A549 (cell line): Measurements from ENCODE around the gene DIAPH2. TPM values are rescaled to one million over a fixed set of nuclear protein-coding genes. Genes with fewer than 3 reads are reported as not detected.

Experiments
- ATAC-seq, 2 experiments: fragments of 200-7000 bp in 1 of 2; fragments of >200 bp in 1 of 2; cut with Nextera tagmentation in 1 of 2; cut with Tn5 transposase in 1 of 2; 3 replicates each; pipeline versions ENCODE4 v1.8.0 to v1.9.1; 2018 to 2020; ENCODE audit warnings: mild to moderate bottlenecking in 1 of 2, moderate library complexity in 1 of 2
- CTCF ChIA-PET: fragments of 300-600 bp; sonication (Branson Sonifier 250); formaldehyde crosslinking; extraction: SDS; loops from one replicate; lab custom pipeline; 2021; ENCODE audit warnings: antibody characterized with exemption, inconsistent platforms; lab: Yijun Ruan, JAX
- POLR2A ChIA-PET: fragments of 350-600 bp; formaldehyde crosslinking; extraction: SDS; loops from one replicate; lab custom pipeline; 2021; ENCODE audit warnings: antibody characterized with exemption, inconsistent platforms; lab: Yijun Ruan, JAX
- DNase-seq, 2 experiments: peaks; one replicate each; pipeline versions ENCODE4 v3.0.0 to v3.0.0-alpha.2; 2011 to 2016; ENCODE audit warnings: low read depth in 1 of 2, low spot score in 1 of 2
- FAIRE-seq: peaks from 2 replicates; lab custom pipeline; 2011; peaks lifted over from hg19 to GRCh38; lab: Jason Lieb, UNC
- H3K27ac ChIP-seq, 2 experiments: fragments of >200 bp; sonication (Bioruptor Twin); formaldehyde crosslinking; 3 replicates each; pipeline ENCODE4 v1.5.1; 2016 to 2017
- H3K4me1 ChIP-seq: fragments of >200 bp; sonication (Bioruptor Twin); formaldehyde crosslinking; 3 replicates; pipeline ENCODE4 v1.6.1; 2016
- H3K4me2 ChIP-seq: fragments of >200 bp; sonication (Bioruptor Twin); formaldehyde crosslinking; 3 replicates; pipeline ENCODE4 v1.6.1; 2016
- H3K4me3 ChIP-seq: fragments of >200 bp; sonication (Bioruptor Twin); formaldehyde crosslinking; 3 replicates; pipeline ENCODE4 v1.5.1; 2016
- H3K9me3 ChIP-seq: fragments of >200 bp; sonication (Bioruptor Twin); formaldehyde crosslinking; 3 replicates; pipeline ENCODE4 v1.6.1; 2016
- BHLHE40 ChIP-seq: IDR thresholded peaks from 2 replicates; pipeline ENCODE4 v1.6.1; 2012; ENCODE audit warnings: low read depth, low read length, inconsistent platforms
- CBX8 ChIP-seq: fragments of 200-600 bp; sonication (generic); IDR thresholded peaks from 2 replicates; pipeline ENCODE4 v1.6.1; 2016
- CHD2 ChIP-seq: fragments of 150-350 bp; IDR thresholded peaks from 2 replicates; pipeline ENCODE4 v1.6.1; 2014; ENCODE audit warnings: low read length; ENCODE audit not compliant: partially characterized antibody
- CHD4 ChIP-seq: fragments of 200-600 bp; sonication (generic); IDR thresholded peaks from 2 replicates; pipeline ENCODE4 v1.6.1; 2016; ENCODE audit warnings: antibody characterized with exemption, mild to moderate bottlenecking, borderline replicate concordance
- CTCF ChIP-seq: fragments of >200 bp; sonication (Bioruptor Twin); formaldehyde crosslinking; IDR thresholded peaks from 3 replicates; pipeline ENCODE4 v1.5.1; 2016
- E2F6 ChIP-seq: IDR thresholded peaks from 2 replicates; pipeline ENCODE4 v1.6.1; 2012; ENCODE audit warnings: low read depth, borderline replicate concordance
- ESRRA ChIP-seq: fragments of 150-350 bp; IDR thresholded peaks from 2 replicates; pipeline ENCODE4 v1.6.1; 2014; ENCODE audit warnings: mild to moderate bottlenecking, low read length, borderline replicate concordance
- FOSB ChIP-seq: fragments of 250-450 bp; sonication (Bioruptor Pico); IDR thresholded peaks from 2 replicates; pipeline ENCODE4 v1.5.0; 2020; ENCODE audit warnings: mild to moderate bottlenecking, moderate library complexity
- FOXS1 ChIP-seq: fragments of 250-450 bp; sonication (Bioruptor Pico); IDR thresholded peaks from 2 replicates; pipeline ENCODE4 v1.5.0; 2020; ENCODE audit warnings: mild to moderate bottlenecking, moderate library complexity
- GATA3 ChIP-seq: IDR thresholded peaks from 2 replicates; pipeline ENCODE4 v1.6.1; 2012; ENCODE audit warnings: borderline replicate concordance
- HEYL ChIP-seq: fragments of 250-450 bp; sonication (Bioruptor Pico); IDR thresholded peaks from 2 replicates; pipeline ENCODE4 v1.8.0; 2021; ENCODE audit warnings: mild to moderate bottlenecking, moderate library complexity
- HOXA7 ChIP-seq: fragments of 250-450 bp; sonication (Bioruptor Pico); IDR thresholded peaks from 2 replicates; pipeline ENCODE4 v1.5.0; 2020; ENCODE audit warnings: mild to moderate bottlenecking, moderate library complexity
- HOXB13 ChIP-seq: fragments of 250-450 bp; sonication (Bioruptor Pico); IDR thresholded peaks from 2 replicates; pipeline ENCODE4 v1.5.0; 2020; ENCODE audit warnings: low read depth, mild to moderate bottlenecking, moderate library complexity
- KDM1A ChIP-seq: fragments of 200-600 bp; sonication (generic); IDR thresholded peaks from 2 replicates; pipeline ENCODE4 v1.6.1; 2016; ENCODE audit warnings: low read depth, mild to moderate bottlenecking
- KDM5A ChIP-seq: fragments of 200-600 bp; sonication (generic); IDR thresholded peaks from 2 replicates; pipeline ENCODE4 v1.6.1; 2016; ENCODE audit warnings: antibody characterized with exemption, mild to moderate bottlenecking
- MAX ChIP-seq: IDR thresholded peaks from 2 replicates; pipeline ENCODE4 v1.6.1; 2012
- MYC ChIP-seq: IDR thresholded peaks from 2 replicates; pipeline ENCODE4 v1.6.1; 2012; ENCODE audit warnings: mild to moderate bottlenecking, inconsistent platforms, low read length, improper control_type of control experiment, borderline replicate concordance
- NFE2L2 ChIP-seq: fragments of 150-350 bp; conservative IDR thresholded peaks from 2 replicates; pipeline ENCODE4 v1.6.1; 2014; ENCODE audit warnings: low read length
- PBX3 ChIP-seq: IDR thresholded peaks from 2 replicates; pipeline ENCODE4 v1.6.1; 2012
- RAD21 ChIP-seq, 2 experiments: fragments of >200 bp in 1 of 2; sonication (Bioruptor Twin) in 1 of 2; formaldehyde crosslinking in 1 of 2; IDR thresholded peaks in 1 of 2; conservative IDR thresholded peaks in 1 of 2; 2 replicates in 1 of 2; 3 replicates in 1 of 2; pipeline ENCODE4 v1.6.1; 2012 to 2018; ENCODE audit warnings: inconsistent platforms in 1 of 2
- RARB ChIP-seq: fragments of 250-450 bp; sonication (Bioruptor Pico); IDR thresholded peaks from 2 replicates; pipeline ENCODE4 v1.8.0; 2021; ENCODE audit warnings: mild to moderate bottlenecking, moderate library complexity
- SMC3 ChIP-seq: fragments of >200 bp; sonication (Bioruptor Twin); formaldehyde crosslinking; IDR thresholded peaks from 3 replicates; pipeline ENCODE4 v1.6.1; 2018; ENCODE audit warnings: inconsistent platforms
- SREBF2 ChIP-seq: fragments of 450-650 bp; IDR thresholded peaks from 2 replicates; pipeline ENCODE4 v1.6.1; 2014; ENCODE audit warnings: mild to moderate bottlenecking, moderate library complexity
- TFCP2L1 ChIP-seq: fragments of 250-450 bp; sonication (Bioruptor Pico); IDR thresholded peaks from 2 replicates; pipeline ENCODE4 v1.5.0; 2021; ENCODE audit warnings: mild to moderate bottlenecking
- TP53 ChIP-seq: fragments of 250-450 bp; sonication (Bioruptor Pico); IDR thresholded peaks from 2 replicates; pipeline ENCODE4 v1.5.0; 2021; ENCODE audit warnings: mild to moderate bottlenecking, moderate library complexity
- ZC3H11A ChIP-seq: fragments of 450-650 bp; IDR thresholded peaks from 2 replicates; pipeline ENCODE4 v1.6.1; 2014; ENCODE audit warnings: antibody characterized with exemption, mild to moderate bottlenecking
- ZNF302 ChIP-seq: fragments of 250-450 bp; sonication (Bioruptor Pico); IDR thresholded peaks from 2 replicates; pipeline ENCODE4 v1.9.0; 2021; ENCODE audit warnings: inconsistent platforms, mild to moderate bottlenecking, moderate library complexity
- ZSCAN20 ChIP-seq: fragments of 250-450 bp; sonication (Bioruptor Pico); IDR thresholded peaks from 2 replicates; pipeline ENCODE4 v1.8.0; 2022; ENCODE audit warnings: mild to moderate bottlenecking, moderate library complexity
- WGBS: methylation state at CpG from one replicate; pipeline ENCODE4 v1.1.6; 2017; ENCODE audit errors: missing lambda C conversion rate; 5-methylcytosine and 5-hydroxymethylcytosine counted together
- polyA plus RNA-seq, 4 experiments: library from polyadenylated mRNA; depleted of rRNA in 3 of 4; stranded (reverse); fragments of >200 nt; fragmentation: RNase III in 1 of 4; extraction: RNeasy Plus Mini Kit Qiagen cat#74134 plus additional on column Dnase treatment in 1 of 4; gene quantifications; 2 replicates in 3 of 4; 3 replicates in 1 of 4; pipeline ENCODE4 v1.2.3, GENCODE V29; 2011 to 2017

The DIAPH2 gene
- polyA plus RNA-seq, 2 of the 4 experiments (the other 2 are of a cell fraction) = 3.7 to 10.0 TPM

GRCh38 chrX:97089116-97089515 lies 404.5 kb downstream of the DIAPH2 start:
- CTCF ChIA-PET = no interaction called here
- no peak for TF ChIP-seq RARB (CRISPR knock-in tag)
- TF ChIP-seq GATA3 = no peak
- no peak for TF ChIP-seq KDM1A
- no peak for TF ChIP-seq HEYL (CRISPR knock-in tag)
- no peak for TF ChIP-seq ZNF302 (CRISPR knock-in tag)
- TF ChIP-seq HOXB13 = no peak
- TF ChIP-seq ZC3H11A = no peak
- no peak for TF ChIP-seq ESRRA
- TF ChIP-seq SMC3 = no peak
- no peak for TF ChIP-seq FOSB (CRISPR knock-in tag)
- no peak for TF ChIP-seq PBX3
- Histone ChIP-seq H3K4me2 (no peak overlapping the region), H3K4me1 (no peaks in the 10 kb centered on the region), H3K9me3 (no peaks in the 10 kb centered on the region), H3K4me3 (no peak overlapping the region), H3K27ac (no peak overlapping the region)
- POLR2A ChIA-PET = no interaction called here
- no peak for ATAC-seq
- FAIRE-seq = peak; percentile 61
- 100% methylated on average over 1 of the region's 1 CpG for WGBS
- DNase-seq = no peak

- H3K4me2 ChIP-seq = no peak overlapping the region
- FAIRE-seq (no peak), DNase-seq (no peak), ATAC-seq (no peak)
- 76% methylated on average over 2 of the region's 2 CpGs for WGBS
- CTCF ChIA-PET = no interaction called here
- no peak for TF ChIP-seq MAX
- no peak for TF ChIP-seq KDM5A
- TF ChIP-seq E2F6 = no peak
- no peaks in the 10 kb centered on the region for H3K4me1 ChIP-seq
- H3K27ac ChIP-seq = no peak overlapping the region
- POLR2A ChIA-PET = no interaction called here
- no peak overlapping the region for H3K4me3 ChIP-seq
- no peaks in the 10 kb centered on the region for H3K9me3 ChIP-seq
These were observed 411.7 kb downstream of the DIAPH2 start for GRCh38 chrX:97096385-97096784.

GRCh38 chrX:97102938-97103337 lies 418.3 kb downstream of the DIAPH2 start:
- ChIA-PET CTCF (no interaction called here), POLR2A (no interaction called here)
- TF ChIP-seq GATA3 = no peak
- TF ChIP-seq TP53 (CRISPR knock-in tag) = no peak
- no peak for TF ChIP-seq ZC3H11A
- TF ChIP-seq BHLHE40 = no peak
- TF ChIP-seq HOXA7 (CRISPR knock-in tag) = no peak
- TF ChIP-seq SREBF2 = no peak
- TF ChIP-seq HOXB13 = no peak
- TF ChIP-seq HEYL (CRISPR knock-in tag) = no peak
- no peak for TF ChIP-seq CHD2
- no peak for TF ChIP-seq CBX8
- TF ChIP-seq TFCP2L1 (CRISPR knock-in tag) = no peak
- no peak for TF ChIP-seq ZSCAN20 (CRISPR knock-in tag)

GRCh38 chrX:97109730-97110129 lies 425.1 kb downstream of the DIAPH2 start:
- ATAC-seq = no peak
- CTCF ChIA-PET = interaction anchor here (0.6 kb wide), 1 partner anchor 127 kb away, joined by 3 read pairs; no protein-coding TSS in a partner anchor

More at GRCh38 chrX:97102938-97103337, 418.3 kb downstream of the DIAPH2 start:
- DNase-seq (no peak), FAIRE-seq (no peak), ATAC-seq (no peak)
- Histone ChIP-seq H3K4me2 (no peak overlapping the region), H3K4me1 (no peaks in the 10 kb centered on the region), H3K4me3 (no peak overlapping the region), H3K27ac (no peak overlapping the region), H3K9me3 (no peaks in the 10 kb centered on the region)

More at GRCh38 chrX:97109730-97110129, 425.1 kb downstream of the DIAPH2 start:
- 83% methylated on average over 1 of the region's 1 CpG for WGBS
- no peaks in the 10 kb centered on the region for H3K9me3 ChIP-seq
- no peak overlapping the region for H3K4me2 ChIP-seq
- no peak overlapping the region for H3K4me3 ChIP-seq
- no peak overlapping the region for H3K27ac ChIP-seq
- DNase-seq (no peak), FAIRE-seq (no peak)
- no peaks in the 10 kb centered on the region for H3K4me1 ChIP-seq
- POLR2A ChIA-PET = no interaction called here
- TF ChIP-seq NFE2L2 (no peak), MYC (no peak), RAD21 (conservative IDR thresholded peaks at IDR 0.05 in 1 of 2, IDR thresholded peaks at IDR 0.05 in 1 of 2) (no peak), CTCF (no peak), FOXS1 (CRISPR knock-in tag) (no peak), ZNF302 (CRISPR knock-in tag) (no peak), SREBF2 (no peak), CHD4 (no peak)
